ENCODE measurements around the gene SPATA33.
"Not testable (repeated sequence)": the region's sequence is repeated elsewhere in the genome, so short reads cannot be mapped to it uniquely, and the experiment has no call there.

The SPATA33 gene

GRCh38 chr16:89695086-89695874 lies 37.6 kb downstream of the SPATA33 start:
- DNase-seq = no peak

GRCh38 chr16:89695875-89696669 lies 38.4 kb downstream of the SPATA33 start:
- no peak for DNase-seq

GRCh38 chr16:89696670-89697128 lies 39.1 kb downstream of the SPATA33 start:
- no peak for DNase-seq

- peak; percentile 87 for DNase-seq
These were observed 39.6 kb downstream of the SPATA33 start for GRCh38 chr16:89697161-89697615.

- DNase-seq = peak; percentile 76
These were observed 40.1 kb downstream of the SPATA33 start for GRCh38 chr16:89697616-89698331.

- DNase-seq = not testable (repeated sequence)
These were observed 41.1 kb downstream of the SPATA33 start for GRCh38 chr16:89698717-89699116.

GRCh38 chr16:89699629-89700099 lies 42.0 kb downstream of the SPATA33 start:
- not testable (repeated sequence) for DNase-seq

- DNase-seq = peak; percentile 97
These were observed 42.5 kb downstream of the SPATA33 start for GRCh38 chr16:89700100-89700648.

GRCh38 chr16:89700649-89701424 lies 43.2 kb downstream of the SPATA33 start:
- no peak for DNase-seq

GRCh38 chr16:89701425-89702406 lies 44.1 kb downstream of the SPATA33 start, which contains the start of gene SPATA2L:
Gene SPATA2L, minus strand, starts transcription at chr16:89701705. Its CDS starts 473 bp downstream, at chr16:89701232.
- DNase-seq = peak; percentile 92

GRCh38 chr16:89704281-89704680 lies 46.6 kb downstream of the SPATA33 start:
- DNase-seq = no peak

- no peak for DNase-seq
These were observed 47.4 kb downstream of the SPATA33 start for GRCh38 chr16:89705006-89705405.

GRCh38 chr16:89706518-89707260 lies 49.1 kb downstream of the SPATA33 start:
- no peak for DNase-seq

- DNase-seq = no peak
These were observed 50.1 kb downstream of the SPATA33 start for GRCh38 chr16:89707695-89708094.

GRCh38 chr16:89708481-89708931 lies 50.9 kb downstream of the SPATA33 start:
- DNase-seq = no peak

GRCh38 chr16:89709166-89709565 lies 51.5 kb downstream of the SPATA33 start:
- DNase-seq = no peak

- no peak for DNase-seq
These were observed 52.2 kb downstream of the SPATA33 start for GRCh38 chr16:89709716-89710432.

- DNase-seq = no peak
These were observed 53.3 kb downstream of the SPATA33 start for GRCh38 chr16:89710709-89711564.

Data from SHP77 treated with DMSO at 0.1 percent for 48 hours (cell line).